GM06990 (cell line): Measurements from ENCODE around the gene HPCAL1.
"Not testable (repeated sequence)": the region's sequence is repeated elsewhere in the genome, so short reads cannot be mapped to it uniquely, and the experiment has no call there.

ENCODE experiments used
- DNase-seq: peaks from one replicate; pipeline ENCODE4 v3.0.0-alpha.2; 2011; ENCODE audit not compliant: insufficient read length; ENCODE audit errors: extremely low read depth
- H3K27me3 ChIP-seq: replicated peaks from 2 replicates; pipeline ENCODE4 v1.6.0; 2011; ENCODE audit warnings: low read length; ENCODE audit not compliant: control insufficient read depth, insufficient read depth
- H3K36me3 ChIP-seq: 2 replicates; pipeline ENCODE4 v1.5.1; 2011; ENCODE audit warnings: low read length; ENCODE audit not compliant: control insufficient read depth, insufficient read depth
- H3K4me3 ChIP-seq: replicated peaks from 2 replicates; pipeline ENCODE4 v1.5.1; 2011; ENCODE audit warnings: low read depth, mild to moderate bottlenecking, control low read depth, low read length
- TF ChIP-seq, protein P1 (sequence below): IDR thresholded peaks from 2 replicates; pipeline ENCODE4 v1.5.1; 2011; ENCODE audit warnings: low read length, control low read depth, mild to moderate bottlenecking, inconsistent platforms; ENCODE audit not compliant: insufficient read depth, poor library complexity, severe bottlenecking

Gene HPCAL1

DNA sequence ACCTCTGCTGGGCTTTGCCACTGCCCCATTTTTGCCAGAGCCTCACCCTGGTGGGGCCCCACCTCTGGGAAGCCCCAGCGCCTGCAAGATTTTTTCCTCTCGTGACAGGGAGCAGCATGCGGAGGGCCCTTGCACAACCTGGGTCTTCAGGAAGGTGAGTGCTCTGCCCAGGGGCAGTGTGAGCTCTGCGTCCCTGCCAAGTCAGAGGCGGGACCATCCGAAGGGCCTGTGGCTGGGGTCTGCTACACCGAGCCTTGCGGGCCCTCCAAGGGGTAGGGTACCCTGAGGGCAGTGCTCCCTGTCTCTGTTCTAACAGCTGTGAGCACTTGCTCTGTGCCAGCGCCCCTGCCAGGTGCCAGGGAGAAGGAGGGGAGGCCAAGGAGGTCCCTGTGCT is 151.2 kb downstream of the HPCAL1 start:
- DNase-seq: no peak

DNA sequence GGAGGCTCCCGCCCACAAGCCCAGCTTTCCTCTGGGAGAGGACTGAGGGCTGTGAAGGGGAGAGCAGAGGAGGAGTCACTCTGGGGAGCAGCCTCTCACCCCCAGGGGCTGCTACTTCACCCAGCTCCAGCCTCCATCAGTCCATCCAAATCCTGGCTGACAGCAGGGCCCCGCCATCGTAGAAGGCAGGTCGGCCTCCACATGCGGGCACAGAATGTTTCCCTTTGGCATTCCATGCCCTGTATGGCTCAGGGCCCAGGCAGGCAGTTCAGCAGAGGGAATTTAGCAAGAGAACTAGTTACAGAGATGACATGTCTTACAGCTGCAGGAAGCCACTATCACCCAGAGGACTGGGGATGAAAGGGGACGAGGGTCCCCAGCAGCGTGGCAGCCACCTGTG is 151.8 kb downstream of the HPCAL1 start:
- TF ChIP-seq, protein P1, sequence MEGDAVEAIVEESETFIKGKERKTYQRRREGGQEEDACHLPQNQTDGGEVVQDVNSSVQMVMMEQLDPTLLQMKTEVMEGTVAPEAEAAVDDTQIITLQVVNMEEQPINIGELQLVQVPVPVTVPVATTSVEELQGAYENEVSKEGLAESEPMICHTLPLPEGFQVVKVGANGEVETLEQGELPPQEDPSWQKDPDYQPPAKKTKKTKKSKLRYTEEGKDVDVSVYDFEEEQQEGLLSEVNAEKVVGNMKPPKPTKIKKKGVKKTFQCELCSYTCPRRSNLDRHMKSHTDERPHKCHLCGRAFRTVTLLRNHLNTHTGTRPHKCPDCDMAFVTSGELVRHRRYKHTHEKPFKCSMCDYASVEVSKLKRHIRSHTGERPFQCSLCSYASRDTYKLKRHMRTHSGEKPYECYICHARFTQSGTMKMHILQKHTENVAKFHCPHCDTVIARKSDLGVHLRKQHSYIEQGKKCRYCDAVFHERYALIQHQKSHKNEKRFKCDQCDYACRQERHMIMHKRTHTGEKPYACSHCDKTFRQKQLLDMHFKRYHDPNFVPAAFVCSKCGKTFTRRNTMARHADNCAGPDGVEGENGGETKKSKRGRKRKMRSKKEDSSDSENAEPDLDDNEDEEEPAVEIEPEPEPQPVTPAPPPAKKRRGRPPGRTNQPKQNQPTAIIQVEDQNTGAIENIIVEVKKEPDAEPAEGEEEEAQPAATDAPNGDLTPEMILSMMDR: no peak
- Histone ChIP-seq H3K36me3 (no peaks in the 10 kb centered on the region), H3K27me3 (no peaks in the 10 kb centered on the region), H3K4me3 (no peak overlapping the region)
- DNase-seq: no peak

More for the DNA sequence above, 151.2 kb downstream of the HPCAL1 start:
- TF ChIP-seq, protein P1: no peak
- no peak overlapping the region for H3K4me3 ChIP-seq
- no peaks in the 10 kb centered on the region for H3K27me3 ChIP-seq
- no peaks in the 10 kb centered on the region for H3K36me3 ChIP-seq

DNA sequence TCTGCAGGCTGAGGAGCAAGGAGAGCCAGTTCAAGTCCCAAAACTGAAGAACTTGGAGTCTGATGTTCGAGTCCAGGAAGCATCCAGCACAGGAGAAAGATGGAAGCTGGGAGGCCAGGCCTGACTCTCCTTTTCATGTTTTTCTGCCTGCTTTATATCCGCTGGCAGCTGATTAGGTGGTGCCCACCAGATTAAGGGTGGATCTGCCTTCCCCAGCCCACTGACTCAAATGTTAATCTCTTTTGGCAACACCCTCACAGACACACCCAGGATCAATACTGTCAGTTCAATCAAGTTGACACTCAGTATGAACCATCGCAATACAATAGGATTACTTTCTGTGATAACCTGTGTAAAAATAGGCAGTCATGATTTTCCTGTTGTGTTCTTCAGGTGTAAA is 154.5 kb downstream of the HPCAL1 start:
- H3K4me3 ChIP-seq, H3K27me3 ChIP-seq, DNase-seq, H3K36me3 ChIP-seq: not testable (repeated sequence)

DNA sequence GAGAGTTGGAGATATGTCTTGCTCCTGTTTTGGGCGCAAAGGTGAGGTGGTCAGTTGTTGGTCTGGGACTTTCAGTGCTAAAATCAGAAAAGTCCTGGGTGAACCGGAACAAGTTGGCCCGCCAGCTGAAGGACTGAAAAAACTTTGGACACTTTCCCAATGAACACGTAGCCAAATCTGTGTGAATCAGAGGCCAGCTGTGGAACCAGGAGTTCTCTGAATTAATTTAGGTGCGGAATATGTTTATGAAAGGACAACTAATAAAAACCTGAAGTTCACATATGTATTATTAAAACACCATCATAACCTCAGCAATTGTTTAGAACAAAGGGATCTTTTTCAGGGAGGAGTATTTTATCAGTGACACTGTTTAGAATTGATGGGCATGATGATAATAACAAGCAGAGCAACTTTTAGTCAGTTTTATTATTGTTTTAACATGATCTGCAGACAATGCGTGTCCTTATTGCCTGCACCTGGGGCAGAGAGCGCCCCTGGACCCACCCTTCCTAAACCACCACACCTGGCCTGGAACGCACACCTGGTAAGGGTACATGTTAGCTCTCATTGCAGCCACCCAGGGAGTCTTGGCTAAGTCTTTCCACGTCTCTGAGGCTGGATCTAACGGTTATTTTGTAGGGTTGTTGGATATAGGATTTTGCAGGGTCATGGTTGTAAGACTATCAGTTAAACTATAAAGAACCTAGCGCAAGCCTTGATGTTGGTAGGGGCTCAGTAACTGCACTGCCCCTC is 155.3 kb downstream of the HPCAL1 start:
- TF ChIP-seq, protein P1: no peak
- H3K4me3 ChIP-seq: no peak overlapping the region
- no peak for DNase-seq
- no peaks in the 10 kb centered on the region; the same call in 1 of the 2 replicates for H3K27me3 ChIP-seq
- H3K36me3 ChIP-seq: no peaks in the 10 kb centered on the region

DNA sequence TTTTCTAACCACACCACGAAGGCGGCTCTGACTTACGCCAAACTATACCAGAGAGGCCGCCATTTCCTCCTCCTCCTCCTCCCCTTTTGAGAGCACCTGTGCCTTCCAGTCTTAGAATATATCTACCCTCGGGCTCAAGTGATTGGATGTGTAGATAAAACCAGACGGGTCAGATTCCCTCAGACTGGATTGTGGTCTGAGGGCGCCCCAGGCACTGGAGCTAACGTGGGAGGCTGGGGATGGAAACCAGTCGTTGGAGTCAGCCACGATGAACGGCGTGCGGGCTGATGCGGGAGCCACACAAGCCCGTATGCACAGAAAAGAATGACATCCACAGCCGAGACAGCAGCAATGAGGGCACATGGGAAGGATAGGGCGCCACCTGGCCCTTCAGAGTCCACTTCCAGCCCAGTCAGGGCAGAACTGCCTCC is 157.7 kb downstream of the HPCAL1 start:
- DNase-seq: no peak
- Histone ChIP-seq H3K36me3 (no peaks in the 10 kb centered on the region), H3K27me3 (no peaks in the 10 kb centered on the region; the same call in 1 of the 2 replicates), H3K4me3 (no peak overlapping the region)
- TF ChIP-seq, protein P1: no peak

DNA sequence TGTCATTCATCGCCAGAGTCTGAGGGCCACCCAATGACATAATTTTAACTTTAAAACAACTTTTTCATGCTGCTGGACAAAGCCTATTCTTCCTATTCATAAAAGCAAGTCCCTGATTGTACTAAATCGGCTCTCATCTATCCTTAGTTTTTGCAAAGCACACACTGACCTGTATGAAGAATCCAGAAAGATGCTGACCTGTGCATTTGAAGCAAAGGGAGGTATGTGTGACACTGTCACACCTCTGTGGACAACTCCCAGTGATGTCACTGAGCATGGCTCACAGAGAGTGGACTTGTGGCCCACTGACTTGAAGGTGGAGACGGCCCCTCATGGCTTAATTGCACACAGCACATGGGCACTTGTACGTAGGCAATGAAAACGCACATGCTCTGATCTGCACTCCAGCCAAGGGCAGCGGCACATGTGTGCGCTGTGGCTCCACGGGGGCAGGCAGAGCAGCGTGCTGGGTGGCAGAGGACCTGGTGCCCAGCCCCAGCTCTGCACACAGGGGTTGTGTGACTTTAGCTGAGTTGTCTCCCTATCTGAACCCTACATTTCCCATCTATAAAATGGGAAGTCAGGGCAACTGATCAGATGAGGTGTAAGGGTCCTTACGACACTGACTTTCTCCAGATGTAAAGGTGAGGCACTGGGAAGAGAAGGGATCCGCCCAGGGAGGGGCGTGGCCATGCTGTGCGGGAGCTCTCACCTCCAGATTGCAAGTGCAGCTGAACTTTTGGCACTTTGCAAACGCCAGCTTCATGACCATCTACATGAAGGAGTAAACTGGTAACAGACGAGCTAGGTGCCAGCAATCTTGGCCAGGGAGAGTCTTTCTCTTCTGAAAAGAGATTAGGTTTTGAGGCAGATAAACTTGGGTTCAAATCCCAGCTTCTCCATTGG is 159.7 kb downstream of the HPCAL1 start:
- no peaks in the 10 kb centered on the region for H3K36me3 ChIP-seq
- H3K27me3 ChIP-seq: no peaks in the 10 kb centered on the region; the same call in 1 of the 2 replicates
- no peak overlapping the region for H3K4me3 ChIP-seq
- DNase-seq: no peak
- TF ChIP-seq, protein P1: no peak
